H1 (cell line): ENCODE results near the gene TASP1. TPM values are rescaled to one million over a fixed set of nuclear protein-coding genes. Genes with fewer than 3 reads are reported as not detected.

Experiments used
- CBX8 ChIP-seq: fragments of 300-800, 300-1000 bp; sonication (generic); IDR thresholded peaks from 2 replicates; pipeline ENCODE4 v1.7.1; 2016; ENCODE audit warnings: low read depth, low read length, borderline replicate concordance
- EP300 ChIP-seq, 2 experiments: IDR thresholded peaks; 1 replicate in 1 of 2; 2 replicates in 1 of 2; pipeline ENCODE4 v1.6.1; 2011 to 2012; ENCODE audit warnings: low read depth in 2 of 2, low read length in 2 of 2, mild to moderate bottlenecking in 2 of 2, borderline replicate concordance in 1 of 2, inconsistent platforms in 1 of 2, moderate library complexity in 1 of 2
- EZH2 ChIP-seq: fragments of 200-600 bp; sonication (generic); IDR thresholded peaks from 2 replicates; pipeline ENCODE4 v1.7.1; 2012; ENCODE audit warnings: low read depth, mild to moderate bottlenecking, moderate library complexity, low read length, inconsistent platforms; ENCODE audit not compliant: severe bottlenecking
- JUND ChIP-seq: IDR thresholded peaks from 2 replicates; pipeline ENCODE4 v1.6.1; 2011; ENCODE audit warnings: mild to moderate bottlenecking, improper control_type of control experiment, low read length
- KDM5A ChIP-seq: fragments of 200-600 bp; IDR thresholded peaks from 2 replicates; pipeline ENCODE4 v1.7.1; 2012; ENCODE audit warnings: mild to moderate bottlenecking, low read length, inconsistent platforms, mixed read lengths
- NRF1 ChIP-seq: IDR thresholded peaks from 2 replicates; pipeline ENCODE4 v1.6.1; 2011; ENCODE audit warnings: mild to moderate bottlenecking, low read depth, low read length, improper control_type of control experiment
- POLR2A ChIP-seq, 2 experiments: IDR thresholded peaks; 1 replicate in 1 of 2; 2 replicates in 1 of 2; pipeline ENCODE4 v1.6.1; 2011; ENCODE audit warnings: low read depth in 2 of 2, low read length in 2 of 2, mild to moderate bottlenecking in 2 of 2; ENCODE audit errors: control extremely low read depth in 1 of 2
- polyA plus RNA-seq, 7 experiments: library from polyadenylated mRNA; depleted of rRNA in 3 of 7; stranded (reverse) in 5 of 7; unstranded in 2 of 7; fragments of >200 nt in 5 of 7; fragments of 200-250 nt in 2 of 7; gene quantifications; 1 replicate in 5 of 7; 2 replicates in 1 of 7; 4 replicates in 1 of 7; pipeline versions ENCODE4 v1.2.1 to v1.2.3, GENCODE V29; 2011 to 2013; ENCODE audit warnings: missing spikeins in 2 of 7, mixed read lengths in 2 of 7
- total RNA-seq: library from RNA; stranded (reverse); fragmentation: NEBNext Ultra II Directional; extraction: Animal tissue kit (Norgen Biotek cat#: 25700); gene quantifications from 2 replicates; pipeline ENCODE4 v1.2.1, GENCODE V29; 2021
- TF ChIP-seq, protein P1 (sequence below): IDR thresholded peaks from 2 replicates; pipeline ENCODE4 v1.6.1; 2011; ENCODE audit warnings: low read length, improper control_type of control experiment

The TASP1 gene
- total and polyA plus RNA-seq, 2 of the 8 experiments (the other 6 are each of a cell fraction or from before 2014, with no cell fraction given): 4.5 to 10.9 TPM

DNA sequence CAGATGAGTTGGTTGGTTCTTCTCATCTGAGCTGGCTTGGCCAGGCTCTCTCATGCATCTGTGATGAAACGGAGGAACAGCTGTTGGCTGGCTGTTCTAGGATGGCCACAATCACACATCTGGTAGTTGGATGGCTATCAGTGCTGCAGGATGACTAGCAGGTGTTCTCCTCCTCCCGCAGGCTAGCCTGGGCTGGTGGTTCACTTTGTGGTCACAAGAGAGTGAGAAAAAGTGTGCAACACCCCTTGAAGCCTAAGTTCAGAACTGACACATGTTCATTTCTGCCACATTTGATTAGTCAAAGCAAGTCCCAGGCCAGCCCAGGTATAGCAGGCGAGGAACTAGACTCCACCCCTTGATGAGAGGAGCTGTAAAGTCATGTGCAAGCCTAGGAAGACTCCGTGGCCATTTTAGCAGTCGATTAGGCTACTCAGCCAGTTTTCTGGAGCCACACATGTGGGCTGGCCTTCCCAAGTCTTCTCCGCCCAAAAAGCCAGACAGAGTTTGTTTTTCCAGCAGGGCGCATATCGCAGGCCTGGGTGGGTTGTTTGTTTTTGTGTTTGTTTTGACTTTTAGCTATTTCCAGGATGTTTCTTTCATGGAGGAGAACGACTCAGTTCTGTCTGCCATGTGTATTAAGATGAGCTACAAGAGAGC lies 296.9 kb downstream of the TASP1 start (continued):
- TF ChIP-seq CBX8 (no peak), NRF1 (no peak), JUND (no peak), KDM5A (no peak), POLR2A (IDR thresholded peaks at IDR 0.05; ENCODE audit: control extremely low read depth in 1 of 2, low read depth in 2 of 2, low read length in 2 of 2) (no peak), EP300 (IDR thresholded peaks at IDR 0.05; ENCODE audit: borderline replicate concordance in 1 of 2, low read depth in 2 of 2, low read length in 2 of 2) (no peak), EZH2 (no peak)
- TF ChIP-seq, protein P1, sequence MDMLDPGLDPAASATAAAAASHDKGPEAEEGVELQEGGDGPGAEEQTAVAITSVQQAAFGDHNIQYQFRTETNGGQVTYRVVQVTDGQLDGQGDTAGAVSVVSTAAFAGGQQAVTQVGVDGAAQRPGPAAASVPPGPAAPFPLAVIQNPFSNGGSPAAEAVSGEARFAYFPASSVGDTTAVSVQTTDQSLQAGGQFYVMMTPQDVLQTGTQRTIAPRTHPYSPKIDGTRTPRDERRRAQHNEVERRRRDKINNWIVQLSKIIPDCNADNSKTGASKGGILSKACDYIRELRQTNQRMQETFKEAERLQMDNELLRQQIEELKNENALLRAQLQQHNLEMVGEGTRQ: no peak
